ENCODE results near the gene ZNF594.
"Not testable (repeated sequence)": the region's sequence is repeated elsewhere in the genome, so short reads cannot be mapped to it uniquely, and the experiment has no call there.

The ZNF594 gene

GRCh38 chr17:5138616-5139457 lies 52.8 kb downstream of the ZNF594 start:
- DNase-seq (ENCODE audit: low read depth, low spot score), result no peak
- in situ Hi-C loops (cut with HindIII; ENCODE audit: low sequenced_read_pairs), result no loop called here
- TF ChIP-seq, protein P1, sequence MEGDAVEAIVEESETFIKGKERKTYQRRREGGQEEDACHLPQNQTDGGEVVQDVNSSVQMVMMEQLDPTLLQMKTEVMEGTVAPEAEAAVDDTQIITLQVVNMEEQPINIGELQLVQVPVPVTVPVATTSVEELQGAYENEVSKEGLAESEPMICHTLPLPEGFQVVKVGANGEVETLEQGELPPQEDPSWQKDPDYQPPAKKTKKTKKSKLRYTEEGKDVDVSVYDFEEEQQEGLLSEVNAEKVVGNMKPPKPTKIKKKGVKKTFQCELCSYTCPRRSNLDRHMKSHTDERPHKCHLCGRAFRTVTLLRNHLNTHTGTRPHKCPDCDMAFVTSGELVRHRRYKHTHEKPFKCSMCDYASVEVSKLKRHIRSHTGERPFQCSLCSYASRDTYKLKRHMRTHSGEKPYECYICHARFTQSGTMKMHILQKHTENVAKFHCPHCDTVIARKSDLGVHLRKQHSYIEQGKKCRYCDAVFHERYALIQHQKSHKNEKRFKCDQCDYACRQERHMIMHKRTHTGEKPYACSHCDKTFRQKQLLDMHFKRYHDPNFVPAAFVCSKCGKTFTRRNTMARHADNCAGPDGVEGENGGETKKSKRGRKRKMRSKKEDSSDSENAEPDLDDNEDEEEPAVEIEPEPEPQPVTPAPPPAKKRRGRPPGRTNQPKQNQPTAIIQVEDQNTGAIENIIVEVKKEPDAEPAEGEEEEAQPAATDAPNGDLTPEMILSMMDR (IDR thresholded peaks at IDR 0.05; ENCODE audit: low read depth, low read length), result no peak
- H3K4me3 ChIP-seq (ENCODE audit: low read depth, low read length), result no peak overlapping the region

DNA sequence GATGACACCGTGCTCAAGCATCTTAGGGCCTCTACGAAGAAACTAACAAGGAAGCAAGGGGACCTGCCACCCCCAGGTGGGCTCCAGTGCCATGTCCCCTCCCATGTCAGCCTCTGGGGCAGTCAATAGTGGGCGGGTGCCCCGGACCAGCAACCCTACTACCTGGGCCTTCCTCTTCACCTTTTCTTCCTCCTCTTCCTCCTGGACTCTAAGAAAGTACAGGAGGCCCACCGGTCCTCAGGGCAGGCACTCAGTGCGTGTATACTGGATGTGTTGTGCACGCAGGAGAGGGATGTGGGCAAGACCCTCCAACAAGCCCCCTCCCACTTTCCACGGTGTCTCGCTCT lies 53.5 kb downstream of the ZNF594 start:
- H3K4me3 ChIP-seq (ENCODE audit: low read depth, low read length); in situ Hi-C loops (cut with HindIII; ENCODE audit: low sequenced_read_pairs); DNase-seq (ENCODE audit: low read depth, low spot score): not testable (repeated sequence)

GRCh38 chr17:5137511-5138197 lies 54.0 kb downstream of the ZNF594 start:
- H3K4me3 ChIP-seq (ENCODE audit: low read depth, low read length); in situ Hi-C loops (cut with HindIII; ENCODE audit: low sequenced_read_pairs); DNase-seq (ENCODE audit: low read depth, low spot score): not testable (repeated sequence)

GRCh38 chr17:5136580-5137412 lies 54.9 kb downstream of the ZNF594 start:
- in situ Hi-C loops (cut with HindIII; ENCODE audit: low sequenced_read_pairs); H3K4me3 ChIP-seq (ENCODE audit: low read depth, low read length); DNase-seq (ENCODE audit: low read depth, low spot score): not testable (repeated sequence)

DNA sequence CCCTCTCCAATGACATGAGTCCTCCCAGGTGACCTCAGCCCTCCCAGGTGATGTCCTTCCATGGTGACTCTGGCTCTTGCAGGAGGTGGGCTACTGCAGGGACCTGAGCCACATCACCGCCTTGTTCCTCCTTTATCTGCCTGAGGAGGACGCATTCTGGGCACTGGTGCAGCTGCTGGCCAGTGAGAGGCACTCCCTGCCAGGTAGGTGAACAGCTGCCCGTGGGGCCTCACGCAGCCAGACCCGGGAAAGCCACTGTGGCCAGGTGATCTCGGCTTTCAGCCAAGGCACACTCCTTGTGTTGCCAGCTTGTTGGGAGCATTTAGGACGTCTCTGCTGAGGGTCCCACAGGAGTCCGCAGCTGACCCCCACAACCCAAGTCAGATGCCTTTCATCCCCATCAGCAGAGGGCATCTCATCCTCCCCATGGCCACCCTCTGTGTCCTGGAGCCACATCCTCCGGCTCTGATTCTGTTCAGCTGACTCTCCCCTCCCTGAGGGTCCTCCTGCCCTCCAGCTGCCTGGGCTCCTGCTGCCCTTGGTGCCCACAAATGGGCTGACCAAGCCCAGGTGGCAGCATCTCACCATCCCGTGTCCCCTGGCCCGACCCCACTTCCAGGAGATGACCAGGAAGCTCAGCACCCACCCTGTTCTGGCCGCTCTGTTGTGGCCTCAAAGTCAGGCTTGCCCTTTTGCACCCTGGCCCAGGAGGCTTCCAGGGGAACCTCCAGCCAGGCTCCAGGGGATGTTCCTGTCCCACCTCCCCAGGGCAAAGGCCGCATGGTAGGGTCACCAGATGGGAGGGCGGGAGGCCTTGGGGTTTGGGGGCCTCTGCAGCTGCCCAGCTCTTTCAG lies 55.7 kb downstream of the ZNF594 start:
- TF ChIP-seq, protein P1 (IDR thresholded peaks at IDR 0.05; ENCODE audit: low read depth, low read length), result no peak
- in situ Hi-C loops (cut with HindIII; ENCODE audit: low sequenced_read_pairs), result no loop called here

GRCh38 chr17:5135131-5135712 lies 56.4 kb downstream of the ZNF594 start:
- DNase-seq (ENCODE audit: low read depth, low spot score); H3K4me3 ChIP-seq (ENCODE audit: low read depth, low read length); in situ Hi-C loops (cut with HindIII; ENCODE audit: low sequenced_read_pairs): not testable (repeated sequence)

More for the DNA sequence above, 55.7 kb downstream of the ZNF594 start:
- no peak overlapping the region for H3K4me3 ChIP-seq (ENCODE audit: low read depth, low read length)
- no peak for DNase-seq (ENCODE audit: low read depth, low spot score)

- DNase-seq (ENCODE audit: low read depth, low spot score); in situ Hi-C loops (cut with HindIII; ENCODE audit: low sequenced_read_pairs); H3K4me3 ChIP-seq (ENCODE audit: low read depth, low read length): not testable (repeated sequence)
Measured at GRCh38 chr17:5134571-5134970, 57.1 kb downstream of the ZNF594 start.

DNA sequence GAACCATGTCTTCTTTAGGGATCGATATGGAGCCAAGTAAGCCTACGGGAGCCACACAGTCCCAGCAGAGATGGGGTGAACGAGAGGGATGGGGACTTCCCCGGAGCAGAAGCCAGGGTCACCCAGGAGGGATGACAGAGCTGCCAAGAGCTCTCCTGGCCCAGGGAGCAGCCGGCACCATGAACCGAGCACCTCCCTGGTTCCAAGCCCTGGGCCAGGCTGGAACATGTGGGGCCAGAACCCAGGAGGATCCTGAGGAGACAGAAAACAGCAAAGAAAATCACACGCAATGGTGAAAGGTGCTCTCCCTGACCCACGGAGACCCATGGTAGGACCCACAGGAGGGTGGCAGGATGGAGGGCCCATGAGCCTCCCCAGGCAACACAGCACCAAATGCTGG lies 57.7 kb downstream of the ZNF594 start:
- in situ Hi-C loops (cut with HindIII; ENCODE audit: low sequenced_read_pairs); H3K4me3 ChIP-seq (ENCODE audit: low read depth, low read length); DNase-seq (ENCODE audit: low read depth, low spot score): not testable (repeated sequence)

GRCh38 chr17:5133311-5133710 lies 58.4 kb downstream of the ZNF594 start:
- no peak for DNase-seq (ENCODE audit: low read depth, low spot score)
- TF ChIP-seq, protein P1 (IDR thresholded peaks at IDR 0.05; ENCODE audit: low read depth, low read length), result no peak
- no peak overlapping the region for H3K4me3 ChIP-seq (ENCODE audit: low read depth, low read length)
- in situ Hi-C loops (cut with HindIII; ENCODE audit: low sequenced_read_pairs), result no loop called here

- DNase-seq (ENCODE audit: low read depth, low spot score); H3K4me3 ChIP-seq (ENCODE audit: low read depth, low read length); in situ Hi-C loops (cut with HindIII; ENCODE audit: low sequenced_read_pairs): not testable (repeated sequence)
Measured at GRCh38 chr17:5132503-5133225, 59.0 kb downstream of the ZNF594 start.

- H3K4me3 ChIP-seq (ENCODE audit: low read depth, low read length); in situ Hi-C loops (cut with HindIII; ENCODE audit: low sequenced_read_pairs); DNase-seq (ENCODE audit: low read depth, low spot score): not testable (repeated sequence)
Measured at GRCh38 chr17:5131799-5132502, 59.7 kb downstream of the ZNF594 start.
